GM19099 (cell line): ENCODE results near the gene ITGA5.

Experiments
- POLR2A ChIP-seq: IDR thresholded peaks from 3 replicates; pipeline ENCODE4 v1.6.1; 2011; ENCODE audit warnings: low read depth; ENCODE audit not compliant: insufficient read length; ENCODE audit errors: extremely low read depth

The ITGA5 gene

GRCh38 chr12:54389607-54390175 is 29.4 kb downstream of the ITGA5 start:
- TF ChIP-seq POLR2A: no peak

GRCh38 chr12:54389134-54389508 is 29.9 kb downstream of the ITGA5 start:
- TF ChIP-seq POLR2A: no peak

- no peak for TF ChIP-seq POLR2A
Measured at GRCh38 chr12:54388237-54389133, 30.6 kb downstream of the ITGA5 start.

- TF ChIP-seq POLR2A: no peak
Measured at GRCh38 chr12:54387114-54387467, 32.0 kb downstream of the ITGA5 start.

GRCh38 chr12:54386403-54387113 is 32.5 kb downstream of the ITGA5 start:
- no peak for TF ChIP-seq POLR2A

GRCh38 chr12:54385251-54385914 is 33.7 kb downstream of the ITGA5 start:
- TF ChIP-seq POLR2A: peak; percentile 23

- no peak for TF ChIP-seq POLR2A
Measured at GRCh38 chr12:54384591-54385041, 34.5 kb downstream of the ITGA5 start, which contains the start of gene ZNF385A. ZNF385A (minus strand) TSS chr12:54384733; CDS start chr12:54384514, 219 bp downstream.

- no peak for TF ChIP-seq POLR2A
Measured at GRCh38 chr12:54383041-54383609, 35.9 kb downstream of the ITGA5 start.

GRCh38 chr12:54381136-54381535 is 37.9 kb downstream of the ITGA5 start:
- no peak for TF ChIP-seq POLR2A

DNA sequence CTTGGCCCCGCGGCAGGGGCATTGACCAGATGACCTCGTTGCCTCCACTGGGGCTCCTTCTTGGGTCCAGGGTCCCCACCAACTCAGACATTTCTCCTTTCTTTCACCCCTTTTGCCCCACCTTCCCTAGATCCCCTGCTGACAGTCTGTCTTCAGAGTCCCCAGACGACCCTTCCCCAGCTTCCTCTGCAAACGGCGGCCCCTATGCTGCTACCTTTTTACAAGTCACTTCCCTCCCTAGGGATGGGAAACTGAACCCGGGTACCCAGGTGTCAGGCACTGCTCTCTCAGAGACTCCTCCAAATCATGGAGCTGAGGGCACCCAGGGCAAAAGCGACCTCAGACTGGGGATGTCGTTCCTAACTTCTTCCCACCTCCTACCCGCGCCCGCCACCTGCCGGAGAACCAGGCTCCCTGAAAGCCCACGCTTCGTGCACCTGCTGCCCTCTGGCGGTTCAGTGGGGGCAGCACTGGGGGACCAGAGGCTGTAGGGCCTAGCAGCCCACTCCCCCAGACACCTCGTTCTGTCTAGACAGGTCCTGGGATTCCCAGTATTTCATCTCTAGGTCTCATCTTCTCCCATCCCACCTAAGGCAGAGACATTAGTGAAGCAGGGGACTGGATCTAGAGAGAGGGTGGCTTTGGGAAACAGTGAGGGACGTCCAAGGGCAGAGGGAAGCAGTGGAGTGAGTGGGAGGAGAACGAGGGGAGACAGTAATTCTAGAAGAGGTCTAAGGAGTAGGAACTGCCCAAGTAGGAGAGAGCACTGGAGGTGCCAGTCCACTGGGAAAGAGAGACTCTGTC is 39.5 kb downstream of the ITGA5 start:
- no peak for TF ChIP-seq POLR2A

DNA sequence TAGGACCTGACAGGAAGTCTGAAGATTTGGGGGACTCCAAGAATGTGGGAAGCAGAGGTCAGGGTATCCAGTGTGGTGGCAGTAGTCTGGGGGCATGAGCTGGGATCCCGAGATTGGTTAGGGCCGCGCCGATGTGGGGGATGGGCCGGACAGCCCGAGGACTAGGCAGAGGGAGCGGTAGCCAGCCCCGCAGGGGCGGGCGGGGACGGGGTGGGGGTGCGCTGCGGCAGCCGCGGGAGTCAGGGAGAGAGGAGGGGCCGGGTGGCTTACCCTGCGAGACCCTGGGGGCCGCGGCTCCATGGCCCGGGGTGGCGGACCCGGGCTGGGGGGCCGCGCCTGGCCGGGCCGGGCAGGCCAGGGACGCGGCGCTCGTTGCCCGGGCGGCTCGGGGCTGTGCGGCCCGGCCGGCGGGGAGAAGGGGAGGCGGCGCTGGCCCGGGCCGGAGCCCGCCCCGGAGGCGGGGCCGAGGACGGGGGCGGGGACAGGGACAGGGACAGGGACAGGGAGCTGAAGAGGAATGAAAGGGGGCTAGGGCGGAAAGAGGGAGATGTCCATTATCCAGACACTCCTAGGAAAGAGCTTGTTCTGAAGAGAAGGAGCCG is 40.2 kb downstream of the ITGA5 start:
- no peak for TF ChIP-seq POLR2A

- TF ChIP-seq POLR2A: no peak
Measured at GRCh38 chr12:54377797-54378515, 41.1 kb downstream of the ITGA5 start.

DNA sequence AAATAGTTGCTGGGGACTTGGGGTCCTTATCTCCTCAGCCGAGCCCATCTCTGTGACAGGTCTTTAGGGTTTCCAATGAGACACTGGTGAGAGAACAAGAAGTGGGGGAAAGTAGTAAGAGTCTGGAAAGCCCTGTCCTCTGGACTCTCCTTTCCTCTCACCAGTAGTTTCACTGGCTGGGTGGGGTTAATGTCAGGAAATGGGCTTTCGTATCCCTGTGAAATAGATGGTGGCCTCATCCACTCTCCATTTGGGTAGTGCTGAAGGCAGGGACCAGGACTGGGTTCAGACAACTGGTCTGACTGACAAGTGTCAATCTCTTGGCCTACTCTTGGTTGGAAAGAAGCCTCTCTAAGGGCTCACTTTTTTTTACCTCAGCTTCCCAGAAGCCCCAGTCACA is 42.1 kb downstream of the ITGA5 start:
- TF ChIP-seq POLR2A: no peak

DNA sequence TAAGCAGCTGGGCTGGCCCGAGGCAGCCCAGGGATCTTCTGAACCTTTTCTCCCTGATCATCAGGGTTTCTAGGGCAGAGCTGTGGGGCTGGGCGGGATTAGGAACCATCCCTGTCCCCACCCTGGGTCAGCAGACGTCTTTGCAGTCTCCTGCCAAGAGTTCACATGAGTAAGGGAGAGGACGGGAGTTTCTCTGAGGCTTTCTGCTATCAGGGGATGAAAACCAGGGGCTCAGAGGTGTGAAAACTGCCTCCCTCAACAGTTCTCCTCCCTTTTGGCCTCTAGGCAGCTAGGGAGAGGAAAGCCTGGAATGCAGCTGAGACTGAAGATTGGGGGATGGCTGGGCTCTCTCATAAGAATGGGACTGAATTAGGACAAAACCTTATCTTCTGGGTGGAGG is 42.5 kb downstream of the ITGA5 start:
- TF ChIP-seq POLR2A: no peak

GRCh38 chr12:54375259-54375579 is 43.8 kb downstream of the ITGA5 start:
- TF ChIP-seq POLR2A: no peak
